Measurements from ENCODE around the gene CDYL.

Gene CDYL

GRCh38 chr6:4932228-4932903 is 156.2 kb downstream of the CDYL start:
- Histone ChIP-seq H3K27ac (ENCODE audit: low read depth, low read length) (no peak overlapping the region), H3K27me3 (ENCODE audit: control insufficient read depth, low read length) (no peaks in the 10 kb centered on the region), H3K36me3 (ENCODE audit: control insufficient read depth, low read length) (no peaks in the 10 kb centered on the region), H3K9me3 (ENCODE audit: control insufficient read depth, insufficient read depth, low read length) (no peaks in the 10 kb centered on the region), H3K4me1 (ENCODE audit: control insufficient read depth, low read length) (no peaks in the 10 kb centered on the region), H3K9me2 (replicated peaks; ENCODE audit: control insufficient read depth, low read length) (no peaks in the 10 kb centered on the region), H3K79me2 (ENCODE audit: control insufficient read depth, low read length) (peaks cover 15% of the 10 kb centered on the region), H3K4me2 (ENCODE audit: low read length) (no peak overlapping the region), H3F3A (ENCODE audit: control insufficient read depth, insufficient read depth) (no peaks in the 10 kb centered on the region), H3K4me3 (ENCODE audit: low read length) (no peak overlapping the region), H4K20me1 (ENCODE audit: control insufficient read depth, insufficient read depth, low read depth, low read length) (no peaks in the 10 kb centered on the region)
- TF ChIP-seq EZH2phosphoT487 (IDR thresholded peaks at IDR 0.05; ENCODE audit: borderline replicate concordance, low read length) (no peak), CTCF (IDR thresholded peaks at IDR 0.05; ENCODE audit: low read depth, low read length, poor library complexity, severe bottlenecking) (no peak)

- no peak for TF ChIP-seq EZH2phosphoT487 (IDR thresholded peaks at IDR 0.05; ENCODE audit: borderline replicate concordance, low read length)
- TF ChIP-seq CTCF (IDR thresholded peaks at IDR 0.05; ENCODE audit: low read depth, low read length, poor library complexity, severe bottlenecking), result no peak
- no peak overlapping the region for H3K4me3 ChIP-seq (ENCODE audit: low read length)
- H3K79me2 ChIP-seq (ENCODE audit: control insufficient read depth, low read length), result peaks cover under 1% of the 10 kb centered on the region; the same call in 1 of the 2 replicates
- no peaks in the 10 kb centered on the region for H3K4me1 ChIP-seq (ENCODE audit: control insufficient read depth, low read length)
- H3K9me2 ChIP-seq (replicated peaks; ENCODE audit: control insufficient read depth, low read length), result no peaks in the 10 kb centered on the region
- no peaks in the 10 kb centered on the region for H3K27me3 ChIP-seq (ENCODE audit: control insufficient read depth, low read length)
- H3F3A ChIP-seq (ENCODE audit: control insufficient read depth, insufficient read depth), result no peaks in the 10 kb centered on the region
- H3K27ac ChIP-seq (ENCODE audit: low read depth, low read length), result no peak overlapping the region
- no peaks in the 10 kb centered on the region for H3K9me3 ChIP-seq (ENCODE audit: control insufficient read depth, insufficient read depth, low read length)
- H3K36me3 ChIP-seq (ENCODE audit: control insufficient read depth, low read length), result no peaks in the 10 kb centered on the region
- H3K4me2 ChIP-seq (ENCODE audit: low read length), result no peak overlapping the region
- H4K20me1 ChIP-seq (ENCODE audit: control insufficient read depth, insufficient read depth, low read depth, low read length), result no peaks in the 10 kb centered on the region
Observed at GRCh38 chr6:4935486-4935885, 159.3 kb downstream of the CDYL start.

- Histone ChIP-seq H3K9me3 (ENCODE audit: control insufficient read depth, insufficient read depth, low read length) (no peaks in the 10 kb centered on the region), H3F3A (ENCODE audit: control insufficient read depth, insufficient read depth) (no peaks in the 10 kb centered on the region), H3K27me3 (ENCODE audit: control insufficient read depth, low read length) (no peaks in the 10 kb centered on the region), H3K4me2 (ENCODE audit: low read length) (no peak overlapping the region), H3K4me1 (ENCODE audit: control insufficient read depth, low read length) (no peaks in the 10 kb centered on the region), H3K36me3 (ENCODE audit: control insufficient read depth, low read length) (no peaks in the 10 kb centered on the region), H3K27ac (ENCODE audit: low read depth, low read length) (no peak overlapping the region), H4K20me1 (ENCODE audit: control insufficient read depth, insufficient read depth, low read depth, low read length) (no peaks in the 10 kb centered on the region), H3K79me2 (ENCODE audit: control insufficient read depth, low read length) (no peaks in the 10 kb centered on the region), H3K4me3 (ENCODE audit: low read length) (no peak overlapping the region), H3K9me2 (replicated peaks; ENCODE audit: control insufficient read depth, low read length) (no peaks in the 10 kb centered on the region)
- TF ChIP-seq CTCF (IDR thresholded peaks at IDR 0.05; ENCODE audit: low read depth, low read length, poor library complexity, severe bottlenecking), result no peak
- TF ChIP-seq EZH2phosphoT487 (IDR thresholded peaks at IDR 0.05; ENCODE audit: borderline replicate concordance, low read length), result no peak
Observed at GRCh38 chr6:4935975-4936680, 159.9 kb downstream of the CDYL start.

All from DOHH2 (cell line).